NT2/D1 (cell line): ENCODE results near the gene IFT57.

ENCODE experiments used
- DNase-seq: peaks from one replicate; pipeline ENCODE4 v3.0.0-alpha.2; 2011; ENCODE audit warnings: low read depth, low spot score
- H3K27me3 ChIP-seq: 2 replicates; pipeline ENCODE4 v1.6.0; 2011; ENCODE audit warnings: mild to moderate bottlenecking; ENCODE audit not compliant: insufficient read length, insufficient read depth
- H3K36me3 ChIP-seq: 2 replicates; pipeline ENCODE4 v1.6.1; 2011; ENCODE audit warnings: mild to moderate bottlenecking, low read length, mixed read lengths; ENCODE audit not compliant: insufficient read depth, insufficient read length
- H3K4me1 ChIP-seq: 2 replicates; pipeline ENCODE4 v1.5.1; 2011; ENCODE audit not compliant: insufficient read depth, insufficient read length
- H3K4me3 ChIP-seq: 2 replicates; pipeline ENCODE4 v1.5.1; 2011; ENCODE audit warnings: low read depth; ENCODE audit not compliant: insufficient read length
- H3K9ac ChIP-seq: 2 replicates; pipeline ENCODE4 v1.6.0; 2011; ENCODE audit warnings: low read depth; ENCODE audit not compliant: insufficient read length
- H3K9me3 ChIP-seq: 2 replicates; pipeline ENCODE4 v1.5.1; 2011; ENCODE audit warnings: mild to moderate bottlenecking, low read length; ENCODE audit not compliant: insufficient read depth
- SUZ12 ChIP-seq: IDR thresholded peaks from 2 replicates; pipeline ENCODE4 v1.6.1; 2011; ENCODE audit not compliant: insufficient read length, insufficient read depth; ENCODE audit errors: extremely low read depth
- YY1 ChIP-seq: IDR thresholded peaks from 2 replicates; pipeline ENCODE4 v1.6.1; 2011; ENCODE audit not compliant: insufficient read length, insufficient read depth
- ZNF274 ChIP-seq: IDR thresholded peaks from 2 replicates; pipeline ENCODE4 v1.6.1; 2011; ENCODE audit warnings: mild to moderate bottlenecking, low read depth, low read length

The IFT57 gene

DNA sequence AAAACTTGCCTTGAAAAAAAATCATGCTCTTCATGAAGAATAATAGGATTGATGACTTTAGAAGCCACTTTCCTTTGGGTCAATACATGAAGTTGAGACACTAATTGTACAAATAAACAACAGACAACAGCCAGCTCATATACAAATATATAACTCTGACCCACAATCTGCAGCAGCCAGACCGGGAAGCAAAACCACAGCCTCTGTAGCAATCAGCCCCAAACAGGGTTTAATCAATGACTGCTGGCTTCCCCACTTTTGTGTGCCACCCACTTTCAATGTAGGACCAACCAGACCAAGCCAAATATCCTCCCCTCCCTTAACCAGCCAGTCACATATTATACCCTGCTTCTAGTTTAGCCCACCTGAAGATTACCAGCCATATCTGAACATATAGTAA is 39.0 kb downstream of the IFT57 start:
- no peak for DNase-seq
- H3K4me3 ChIP-seq = no peak overlapping the region
- no peak for TF ChIP-seq YY1
- TF ChIP-seq ZNF274 = no peak
- TF ChIP-seq SUZ12 = no peak
- H3K4me1 ChIP-seq = no peaks in the 10 kb centered on the region
- peaks cover 6% of the 10 kb centered on the region for H3K36me3 ChIP-seq
- H3K27me3 ChIP-seq = no peaks in the 10 kb centered on the region
- H3K9me3 ChIP-seq = no peaks in the 10 kb centered on the region
- H3K9ac ChIP-seq = no peak overlapping the region

DNA sequence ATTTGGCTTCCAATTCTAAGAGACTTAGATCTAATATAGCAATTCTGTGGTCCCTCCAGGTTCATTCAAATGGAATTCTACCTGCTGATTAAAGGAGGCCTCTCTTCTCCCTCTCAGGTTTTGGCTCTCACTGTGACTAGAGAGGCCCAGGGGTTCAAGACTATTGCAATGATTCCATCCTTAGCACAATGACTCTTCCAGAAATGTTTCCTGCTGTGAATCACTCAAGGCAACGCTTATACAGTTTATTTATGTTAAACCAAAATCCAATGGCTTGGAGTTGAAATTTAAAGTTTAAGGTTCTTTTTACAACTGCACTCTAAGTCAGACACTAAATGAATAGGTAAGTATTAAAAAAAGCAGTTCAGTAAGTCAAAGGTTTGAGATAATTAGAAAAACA is 39.9 kb downstream of the IFT57 start:
- no peaks in the 10 kb centered on the region for H3K27me3 ChIP-seq
- no peaks in the 10 kb centered on the region for H3K9me3 ChIP-seq
- H3K4me1 ChIP-seq = no peaks in the 10 kb centered on the region

DNA sequence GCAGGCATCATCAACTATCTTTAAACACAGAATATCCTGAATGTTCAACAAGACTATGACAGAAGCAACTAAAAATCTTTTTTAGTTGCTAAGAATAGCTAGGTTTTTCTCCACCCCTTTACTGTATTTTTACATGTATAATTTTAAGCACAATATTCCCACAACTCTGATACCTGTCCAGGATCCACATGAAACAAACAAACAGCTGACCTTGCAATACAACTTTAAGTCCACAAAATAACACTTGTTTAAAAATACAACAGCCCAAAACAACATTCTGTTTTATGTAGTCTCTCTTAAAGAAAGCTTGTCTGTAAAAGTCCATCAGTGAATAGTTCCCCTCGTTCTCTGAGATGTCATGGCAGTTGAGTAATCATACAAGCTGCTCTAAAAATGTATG is 41.1 kb downstream of the IFT57 start:
- DNase-seq = no peak

More for the DNA sequence above, 39.9 kb downstream of the IFT57 start:
- DNase-seq = no peak
- Histone ChIP-seq H3K36me3 (peaks cover 4% of the 10 kb centered on the region), H3K9ac (no peak overlapping the region), H3K4me3 (no peak overlapping the region)
- TF ChIP-seq YY1 (no peak), SUZ12 (no peak), ZNF274 (no peak)

DNA sequence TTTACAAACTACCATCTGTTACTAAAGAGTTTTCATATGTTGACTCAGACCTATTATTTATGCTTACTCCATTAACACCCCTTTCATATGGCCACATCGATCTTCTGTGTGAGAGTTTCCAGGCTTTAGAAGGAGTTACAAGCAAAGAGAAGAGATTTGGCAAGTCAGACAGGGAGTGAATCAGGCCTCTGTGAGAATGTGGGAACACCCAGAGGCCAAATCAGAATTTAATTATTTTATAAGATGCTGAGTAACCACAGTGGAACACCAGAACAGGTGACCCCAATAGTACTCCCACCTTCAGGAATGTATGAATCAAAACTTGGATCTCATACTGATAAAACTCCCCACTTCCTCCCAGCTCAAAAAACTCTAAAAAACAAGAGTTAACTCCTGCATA is 42.0 kb downstream of the IFT57 start:
- no peaks in the 10 kb centered on the region for H3K27me3 ChIP-seq
- no peak for DNase-seq
- no peaks in the 10 kb centered on the region for H3K9me3 ChIP-seq
- H3K4me3 ChIP-seq = no peak overlapping the region
- no peaks in the 10 kb centered on the region for H3K4me1 ChIP-seq
- no peak overlapping the region for H3K9ac ChIP-seq
- TF ChIP-seq SUZ12 (no peak), ZNF274 (no peak), YY1 (no peak)
- H3K36me3 ChIP-seq = peaks cover 4% of the 10 kb centered on the region

More for the DNA sequence above, 41.1 kb downstream of the IFT57 start:
- no peaks in the 10 kb centered on the region for H3K4me1 ChIP-seq
- H3K27me3 ChIP-seq = no peaks in the 10 kb centered on the region
- no peak overlapping the region for H3K9ac ChIP-seq
- peaks cover 4% of the 10 kb centered on the region for H3K36me3 ChIP-seq
- H3K4me3 ChIP-seq = no peak overlapping the region
- no peak for TF ChIP-seq ZNF274
- TF ChIP-seq SUZ12 = no peak
- no peak for TF ChIP-seq YY1
- H3K9me3 ChIP-seq = no peaks in the 10 kb centered on the region

DNA sequence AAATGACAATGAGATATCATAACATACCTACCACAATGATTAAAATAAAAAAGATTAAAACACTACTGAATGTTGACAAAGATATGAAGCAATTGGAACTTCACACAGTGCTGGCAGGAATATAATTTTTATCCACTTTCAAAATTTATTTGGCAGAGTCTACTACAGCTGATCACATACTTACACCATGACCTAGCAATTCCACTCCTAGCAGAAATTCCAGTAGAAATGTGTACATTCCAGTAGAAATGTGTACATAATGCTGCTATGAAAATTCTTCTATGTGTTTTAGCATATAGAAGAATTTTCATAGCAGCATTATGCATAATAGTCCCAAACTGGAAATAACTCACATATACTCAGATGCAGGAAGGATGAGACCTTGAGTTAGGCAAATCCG is 43.5 kb downstream of the IFT57 start:
- H3K4me1 ChIP-seq = no peaks in the 10 kb centered on the region
- H3K36me3 ChIP-seq = no peaks in the 10 kb centered on the region
- no peak overlapping the region for H3K4me3 ChIP-seq
- no peak for DNase-seq
- H3K9me3 ChIP-seq = no peaks in the 10 kb centered on the region
- TF ChIP-seq YY1 = no peak
- no peak for TF ChIP-seq ZNF274
- no peak for TF ChIP-seq SUZ12
- no peak overlapping the region for H3K9ac ChIP-seq
- H3K27me3 ChIP-seq = no peaks in the 10 kb centered on the region

DNA sequence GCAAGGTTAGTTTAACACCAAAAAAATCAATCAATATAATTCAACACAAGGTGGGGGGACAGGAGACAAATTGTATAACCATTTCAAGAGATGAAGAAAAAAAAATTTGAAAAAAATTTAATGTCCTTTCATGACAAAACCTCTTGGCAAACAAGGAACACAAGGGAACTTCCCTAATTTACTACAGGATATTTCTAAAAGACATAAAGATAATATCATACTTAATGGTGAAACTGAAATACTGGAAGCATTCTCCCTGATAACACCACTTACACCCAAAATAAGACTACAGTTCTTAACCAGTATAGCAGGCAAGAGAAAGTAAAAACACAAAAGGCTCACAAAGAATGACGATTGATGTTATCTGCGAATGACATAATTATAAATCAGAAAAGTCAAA is 44.7 kb downstream of the IFT57 start:
- TF ChIP-seq SUZ12 = no peak
- no peak for TF ChIP-seq YY1
- TF ChIP-seq ZNF274 = no peak
- no peak for DNase-seq
- H3K9ac ChIP-seq = no peak overlapping the region

DNA sequence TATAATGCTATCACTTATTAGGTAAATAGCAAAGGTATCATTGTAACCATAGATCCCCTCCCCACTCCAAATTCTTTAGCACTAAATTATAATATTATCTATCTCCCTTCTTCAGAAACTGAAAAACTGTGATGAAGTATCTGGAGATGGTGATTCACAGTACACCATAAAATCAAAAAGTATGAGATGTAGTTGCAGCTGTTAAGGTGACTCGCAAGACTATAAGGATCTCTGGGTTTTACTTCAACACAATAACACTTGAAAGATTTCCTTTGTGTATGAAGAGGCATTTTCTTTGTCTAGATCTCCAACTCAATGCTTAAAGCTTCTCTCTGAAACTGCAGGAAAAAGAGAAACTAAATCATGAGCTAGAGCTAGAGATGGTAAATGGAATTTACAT is 46.9 kb downstream of the IFT57 start:
- H3K9ac ChIP-seq = no peak overlapping the region

More for the DNA sequence above, 44.7 kb downstream of the IFT57 start:
- Histone ChIP-seq H3K9me3 (no peaks in the 10 kb centered on the region), H3K4me1 (no peaks in the 10 kb centered on the region), H3K4me3 (no peak overlapping the region), H3K27me3 (no peaks in the 10 kb centered on the region), H3K36me3 (no peaks in the 10 kb centered on the region)

DNA sequence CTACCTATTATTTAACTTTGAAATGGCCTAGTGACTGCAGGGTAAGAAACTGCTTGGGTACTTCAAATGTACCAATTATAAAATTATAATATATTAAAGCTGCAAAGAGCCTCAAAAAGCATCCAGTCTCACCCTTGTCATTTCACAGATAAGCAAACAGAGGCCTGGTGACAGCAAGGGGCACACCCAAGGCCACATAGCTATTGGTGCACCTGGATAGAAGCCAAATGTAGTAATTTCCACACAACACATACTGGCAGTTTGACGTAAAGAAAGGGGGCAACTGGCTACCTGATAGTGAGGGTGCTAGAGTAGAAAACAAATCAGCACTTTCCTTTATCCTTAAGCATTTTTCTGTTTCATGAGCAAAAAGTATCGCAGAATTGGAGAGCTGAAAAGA is 51.1 kb downstream of the IFT57 start:
- H3K36me3 ChIP-seq = no peaks in the 10 kb centered on the region
- no peaks in the 10 kb centered on the region for H3K27me3 ChIP-seq
- no peak overlapping the region for H3K9ac ChIP-seq
- DNase-seq = no peak
- H3K9me3 ChIP-seq = no peaks in the 10 kb centered on the region
- no peaks in the 10 kb centered on the region for H3K4me1 ChIP-seq
- TF ChIP-seq YY1 (no peak), ZNF274 (no peak), SUZ12 (no peak)
- H3K4me3 ChIP-seq = no peak overlapping the region

More for the DNA sequence above, 46.9 kb downstream of the IFT57 start:
- no peaks in the 10 kb centered on the region for H3K4me1 ChIP-seq
- H3K36me3 ChIP-seq = no peaks in the 10 kb centered on the region
- no peak for DNase-seq
- no peaks in the 10 kb centered on the region for H3K9me3 ChIP-seq
- H3K27me3 ChIP-seq = no peaks in the 10 kb centered on the region
- TF ChIP-seq ZNF274 (no peak), YY1 (no peak), SUZ12 (no peak)
- no peak overlapping the region for H3K4me3 ChIP-seq
